ENCODE results near the gene SGPP2. TPM values are rescaled to one million over a fixed set of nuclear protein-coding genes. Genes with fewer than 3 reads are reported as not detected.
A peak's percentile ranks its signal among the peaks of the same experiment; 100 is the strongest.

Gene SGPP2
- total and polyA plus RNA-seq, 12 donors, result 0.17 to 33.7 (median 12.4) TPM

GRCh38 chr2:222440673-222441422, 16.5 kb downstream of the SGPP2 start:
- 37 to 62% (median 45%) methylated on average over 3 to 4 of the region's 4 CpGs for WGBS, 4 donors
- peaks cover 14 to 20% of the 10 kb centered on the region in 2 donors for H3K4me1 ChIP-seq (replicated peaks in 1 of 2)
- peak; percentile 65 to 89 (median 77) for DNase-seq
- intact Hi-C loops (cut with DNase I), result no loop called here
- no peaks in the 10 kb centered on the region for H3K36me3 ChIP-seq (replicated peaks in 1 of 2)
- peak overlapping the region in 4 of 5 donors; percentile 11 to 48 (median 42) for H3K27ac ChIP-seq
- no peak overlapping the region for H3K4me3 ChIP-seq
- no peaks in the 10 kb centered on the region for H3K9me3 ChIP-seq (replicated peaks in 1 of 3)
- no peaks in the 10 kb centered on the region for H3K27me3 ChIP-seq
- TF ChIP-seq CTCF (IDR thresholded peaks at IDR 0.05) (no peak), POLR2A (IDR thresholded peaks at IDR 0.05) (no peak)

- WGBS, 4 donors, result 62 to 80% (median 77%) methylated on average over 5 of the region's 5 CpGs
- intact Hi-C loops (cut with DNase I), result no loop called here
- Histone ChIP-seq H3K27ac (no peak overlapping the region), H3K4me1 (replicated peaks in 1 of 2) (peaks cover 14 to 20% of the 10 kb centered on the region in 2 donors), H3K27me3 (no peaks in the 10 kb centered on the region), H3K4me3 (no peak overlapping the region), H3K36me3 (replicated peaks in 1 of 2) (no peaks in the 10 kb centered on the region), H3K9me3 (replicated peaks in 1 of 3) (no peaks in the 10 kb centered on the region)
- no peak for DNase-seq
- TF ChIP-seq CTCF (IDR thresholded peaks at IDR 0.05) (no peak), POLR2A (IDR thresholded peaks at IDR 0.05) (no peak)
Observed at GRCh38 chr2:222442665-222443064, 18.3 kb downstream of the SGPP2 start.

- Histone ChIP-seq H3K36me3 (replicated peaks in 1 of 2) (no peaks in the 10 kb centered on the region), H3K27ac (no peak overlapping the region), H3K4me1 (replicated peaks in 1 of 2) (peaks cover 10 to 24% of the 10 kb centered on the region in 2 donors), H3K27me3 (no peaks in the 10 kb centered on the region), H3K9me3 (replicated peaks in 1 of 3) (no peaks in the 10 kb centered on the region), H3K4me3 (no peak overlapping the region)
- intact Hi-C loops (cut with DNase I), result no loop called here
- 81 to 100% (median 90%) methylated on average over 1 of the region's 1 CpG for WGBS, 4 donors
- no peak for DNase-seq
- TF ChIP-seq CTCF (IDR thresholded peaks at IDR 0.05) (no peak), POLR2A (IDR thresholded peaks at IDR 0.05) (no peak)
Observed at GRCh38 chr2:222445227-222445626, 20.9 kb downstream of the SGPP2 start.

- Histone ChIP-seq H3K9me3 (replicated peaks in 1 of 3) (no peaks in the 10 kb centered on the region), H3K27ac (no peak overlapping the region), H3K4me3 (no peak overlapping the region), H3K36me3 (replicated peaks in 1 of 2) (no peaks in the 10 kb centered on the region), H3K27me3 (no peaks in the 10 kb centered on the region), H3K4me1 (replicated peaks in 1 of 2) (peaks cover 3 to 12% of the 10 kb centered on the region in 2 donors)
- intact Hi-C loops (cut with DNase I), result no loop called here
- no peak for DNase-seq
- WGBS, 4 donors, result 71 to 86% (median 76%) methylated on average over 3 of the region's 3 CpGs
- TF ChIP-seq POLR2A (IDR thresholded peaks at IDR 0.05) (no peak), CTCF (IDR thresholded peaks at IDR 0.05) (no peak)
Observed at GRCh38 chr2:222447131-222447530, 22.8 kb downstream of the SGPP2 start.

All from adrenal gland (tissue), 12 donors.